CD14-positive monocyte (primary cell): ENCODE results near the gene SAMD11. TPM values are rescaled to one million over a fixed set of nuclear protein-coding genes. Genes with fewer than 3 reads are reported as not detected.

Source experiments
- DNase-seq, 3 donors: peaks; one replicate each; pipeline ENCODE4 v3.0.0-alpha.2; 2011 to 2022
- H2AFZ ChIP-seq: 2 replicates; pipeline ENCODE4 v1.6.0; 2012; ENCODE audit warnings: mild to moderate bottlenecking, low read depth, low read length, inconsistent platforms; ENCODE audit not compliant: insufficient read depth, poor library complexity, severe bottlenecking
- H3K27ac ChIP-seq, 2 donors: 1 replicate in 1 of 2; 2 replicates in 1 of 2; pipeline ENCODE4 v1.5.1; 2012 to 2013; ENCODE audit warnings: low read length in 2 of 2, control low read depth in 1 of 2, inconsistent platforms in 1 of 2, low read depth in 1 of 2, mild to moderate bottlenecking in 1 of 2
- H3K27me3 ChIP-seq, 2 donors: one replicate each; pipeline versions ENCODE4 v1.6.0 to v1.6.1; 2011 to 2013; ENCODE audit warnings: low read length in 2 of 2; ENCODE audit not compliant: control insufficient read depth in 2 of 2, insufficient read depth in 2 of 2
- H3K36me3 ChIP-seq, 2 donors: replicated peaks in 1 of 2; 1 replicate in 1 of 2; 2 replicates in 1 of 2; pipeline versions ENCODE4 v1.5.1 to v1.6.1; 2012 to 2013; ENCODE audit warnings: low read length in 2 of 2, control low read depth in 1 of 2, inconsistent platforms in 1 of 2, mild to moderate bottlenecking in 1 of 2; ENCODE audit not compliant: insufficient read depth in 2 of 2, control insufficient read depth in 1 of 2
- H3K4me1 ChIP-seq, 2 donors: 1 replicate in 1 of 2; 2 replicates in 1 of 2; pipeline versions ENCODE4 v1.5.1 to v1.6.1; 2012 to 2013; ENCODE audit warnings: low read length in 2 of 2, control low read depth in 1 of 2, inconsistent platforms in 1 of 2, mild to moderate bottlenecking in 1 of 2, moderate library complexity in 1 of 2; ENCODE audit not compliant: insufficient read depth in 2 of 2, control insufficient read depth in 1 of 2
- H3K4me2 ChIP-seq: replicated peaks from 2 replicates; pipeline ENCODE3; 2012; ENCODE audit warnings: low read length, moderate library complexity, mild to moderate bottlenecking; ENCODE audit not compliant: poor library complexity, severe bottlenecking; ENCODE audit errors: extremely low read depth
- H3K4me3 ChIP-seq, 3 experiments: fragments of 200-600 bp in 1 of 3; sonication (generic) in 1 of 3; replicated peaks in 1 of 3; 1 replicate in 2 of 3; 2 replicates in 1 of 3; pipeline ENCODE4 v1.5.1; 2011 to 2013; ENCODE audit warnings: low read length in 3 of 3, mild to moderate bottlenecking in 3 of 3, control low read depth in 2 of 3, low read depth in 2 of 3, inconsistent platforms in 1 of 3, moderate library complexity in 1 of 3
- H3K79me2 ChIP-seq: 2 replicates; pipeline ENCODE4 v1.6.0; 2012; ENCODE audit warnings: mild to moderate bottlenecking, control low read depth, inconsistent platforms, low read length, moderate library complexity; ENCODE audit not compliant: insufficient read depth
- H3K9ac ChIP-seq: 2 replicates; pipeline ENCODE4 v1.6.0; 2017; ENCODE audit warnings: low read length, mild to moderate bottlenecking; ENCODE audit not compliant: insufficient read depth, poor library complexity, severe bottlenecking
- H3K9me3 ChIP-seq, 2 donors: replicated peaks in 1 of 2; 1 replicate in 1 of 2; 2 replicates in 1 of 2; pipeline versions ENCODE4 v1.5.1 to v1.6.1; 2012 to 2013; ENCODE audit warnings: low read length in 2 of 2, control low read depth in 1 of 2; ENCODE audit not compliant: control insufficient read depth in 1 of 2, insufficient read depth in 1 of 2
- H4K20me1 ChIP-seq: 2 replicates; pipeline ENCODE4 v1.6.0; 2012; ENCODE audit warnings: mild to moderate bottlenecking, low read length, control low read depth, moderate library complexity; ENCODE audit not compliant: insufficient read depth
- H3K27ac Mint-ChIP-seq, 7 donors: one replicate each; pipeline ENCODE4 v1.8.0; 2020; ENCODE audit warnings: mild to moderate bottlenecking in 7 of 7, mixed read lengths in 7 of 7, moderate library complexity in 6 of 7, inconsistent platforms in 2 of 7
- H3K27me3 Mint-ChIP-seq, 3 donors: one replicate each; pipeline ENCODE4 v1.8.0; 2021 to 2022; ENCODE audit warnings: low read depth in 3 of 3, mild to moderate bottlenecking in 3 of 3, mixed read lengths in 3 of 3, moderate library complexity in 3 of 3, inconsistent platforms in 1 of 3
- H3K36me3 Mint-ChIP-seq, 2 donors: one replicate each; pipeline ENCODE4 v1.8.0; 2020; ENCODE audit warnings: mixed read lengths in 2 of 2, inconsistent platforms in 1 of 2, mild to moderate bottlenecking in 1 of 2
- H3K4me1 Mint-ChIP-seq: one replicate; pipeline ENCODE4 v1.8.0; 2020; ENCODE audit warnings: mild to moderate bottlenecking, mixed read lengths
- H3K4me3 Mint-ChIP-seq, 2 donors: one replicate each; pipeline ENCODE4 v1.8.0; 2020; ENCODE audit warnings: mild to moderate bottlenecking in 2 of 2, mixed read lengths in 2 of 2, moderate library complexity in 1 of 2
- H3K9me3 Mint-ChIP-seq, 7 donors: one replicate each; pipeline ENCODE4 v1.8.0; 2020 to 2022; ENCODE audit warnings: mixed read lengths in 7 of 7, mild to moderate bottlenecking in 6 of 7, moderate library complexity in 6 of 7, inconsistent platforms in 2 of 7
- WGBS: methylation state at CpG from one replicate; pipeline ENCODE4 v1.1.5; 2013; ENCODE audit warnings: missing lambda C conversion rate; ENCODE audit not compliant: insufficient coverage; 5-methylcytosine and 5-hydroxymethylcytosine counted together
- intact Hi-C, 2 donors: fragments of 100-400 bp; cut with micrococcal nuclease; formaldehyde crosslinking; loops; one replicate each; pipeline versions ENCODE4 v1.15.0 to v1.15.1; 2023
- polyA plus RNA-seq, 3 donors: library from polyadenylated mRNA; depleted of rRNA in 1 of 3; unstranded in 2 of 3; stranded (reverse) in 1 of 3; fragments of 300-500 nt in 2 of 3; fragments of >200 nt in 1 of 3; fragmentation: Illumina TruSeq in 2 of 3; gene quantifications; 1 replicate in 2 of 3; 2 replicates in 1 of 3; pipeline ENCODE4 v1.2.3, GENCODE V29; 2012 to 2021
- TF ChIP-seq, protein P1 (sequence below): fragments of 200-600 bp; IDR thresholded peaks from one replicate; pipeline ENCODE4 v1.8.0; 2022; ENCODE audit warnings: antibody characterized with exemption, mild to moderate bottlenecking

SAMD11 gene
- polyA plus RNA-seq, 3 donors, result not detected

GRCh38 chr1:928825-929661 lies 5.3 kb downstream of the SAMD11 start:
- H3K9me3 Mint-ChIP-seq, result peaks cover 0 to 8% (median 0%) of the 10 kb centered on the region in 7 donors
- intact Hi-C loops, result no loop called here
- no peaks in the 10 kb centered on the region for H4K20me1 ChIP-seq
- 88% methylated on average over 24 of the region's 40 CpGs for WGBS
- no peak overlapping the region for H3K9ac ChIP-seq
- peak overlapping the region in 1 of 2 donors; percentile 15 for H3K4me3 Mint-ChIP-seq
- no peaks in the 10 kb centered on the region for H3K36me3 Mint-ChIP-seq
- H3K27me3 ChIP-seq, result peaks cover 11 to 44% of the 10 kb centered on the region in 2 donors
- no peak overlapping the region for H3K27ac ChIP-seq
- H3K4me1 ChIP-seq, result peaks cover 0 to 14% of the 10 kb centered on the region in 2 donors
- H3K27ac Mint-ChIP-seq, result no peak overlapping the region
- no peaks in the 10 kb centered on the region for H3K36me3 ChIP-seq
- peaks cover 5% of the 10 kb centered on the region for H3K4me1 Mint-ChIP-seq
- no peaks in the 10 kb centered on the region for H3K9me3 ChIP-seq
- no peak overlapping the region for H3K4me2 ChIP-seq
- DNase-seq, result no peak
- H3K27me3 Mint-ChIP-seq, result peaks cover 33 to 72% (median 44%) of the 10 kb centered on the region in 3 donors
- H3K79me2 ChIP-seq, result no peaks in the 10 kb centered on the region
- H2AFZ ChIP-seq, result no peak overlapping the region
- TF ChIP-seq, protein P1, sequence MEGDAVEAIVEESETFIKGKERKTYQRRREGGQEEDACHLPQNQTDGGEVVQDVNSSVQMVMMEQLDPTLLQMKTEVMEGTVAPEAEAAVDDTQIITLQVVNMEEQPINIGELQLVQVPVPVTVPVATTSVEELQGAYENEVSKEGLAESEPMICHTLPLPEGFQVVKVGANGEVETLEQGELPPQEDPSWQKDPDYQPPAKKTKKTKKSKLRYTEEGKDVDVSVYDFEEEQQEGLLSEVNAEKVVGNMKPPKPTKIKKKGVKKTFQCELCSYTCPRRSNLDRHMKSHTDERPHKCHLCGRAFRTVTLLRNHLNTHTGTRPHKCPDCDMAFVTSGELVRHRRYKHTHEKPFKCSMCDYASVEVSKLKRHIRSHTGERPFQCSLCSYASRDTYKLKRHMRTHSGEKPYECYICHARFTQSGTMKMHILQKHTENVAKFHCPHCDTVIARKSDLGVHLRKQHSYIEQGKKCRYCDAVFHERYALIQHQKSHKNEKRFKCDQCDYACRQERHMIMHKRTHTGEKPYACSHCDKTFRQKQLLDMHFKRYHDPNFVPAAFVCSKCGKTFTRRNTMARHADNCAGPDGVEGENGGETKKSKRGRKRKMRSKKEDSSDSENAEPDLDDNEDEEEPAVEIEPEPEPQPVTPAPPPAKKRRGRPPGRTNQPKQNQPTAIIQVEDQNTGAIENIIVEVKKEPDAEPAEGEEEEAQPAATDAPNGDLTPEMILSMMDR, result no peak
- no peak overlapping the region for H3K4me3 ChIP-seq

DNA sequence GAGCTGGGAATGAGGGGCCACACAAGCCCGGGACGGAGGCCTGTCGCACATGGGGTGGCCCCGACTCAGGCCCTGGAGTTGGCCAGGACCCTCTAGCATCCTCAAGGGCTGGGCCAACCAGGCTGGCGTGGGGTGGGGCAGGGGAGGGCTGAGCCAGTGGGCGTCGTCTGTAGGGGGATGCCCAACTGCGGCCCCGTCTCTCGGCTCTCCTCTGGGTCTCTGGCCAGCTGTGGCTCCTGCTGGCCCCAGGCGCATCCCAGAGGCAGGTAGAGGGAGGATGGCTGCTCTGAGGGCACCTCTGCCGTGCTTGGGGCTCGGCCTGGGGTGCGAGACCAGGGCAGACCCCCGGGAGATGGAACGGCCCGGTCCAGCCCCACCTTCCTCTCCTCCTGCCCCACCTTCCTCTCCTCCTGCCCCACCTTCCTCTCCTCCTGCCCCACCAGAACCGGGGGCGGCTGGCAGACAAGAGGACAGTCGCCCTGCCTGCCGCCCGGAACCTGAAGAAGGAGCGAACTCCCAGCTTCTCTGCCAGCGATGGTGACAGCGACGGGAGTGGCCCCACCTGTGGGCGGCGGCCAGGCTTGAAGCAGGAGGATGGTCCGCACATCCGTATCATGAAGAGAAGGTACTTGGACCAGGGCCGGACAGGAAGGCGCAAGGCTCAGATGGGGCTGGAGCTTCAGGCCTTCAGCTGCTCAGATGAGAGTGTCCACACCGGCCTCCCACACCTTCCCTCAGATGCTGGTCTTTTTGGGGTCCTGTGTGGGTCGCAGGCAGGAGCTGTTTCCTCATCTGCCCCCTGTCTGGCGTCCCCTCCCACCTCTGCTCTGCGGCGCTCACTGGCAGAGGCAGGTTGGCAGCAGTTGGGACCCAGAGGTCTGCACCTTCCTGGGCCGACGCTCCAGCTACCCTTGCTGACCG lies 6.2 kb downstream of the SAMD11 start:
- Histone ChIP-seq H3K4me3 (no peak overlapping the region), H3K9me3 (no peaks in the 10 kb centered on the region), H3K27me3 (peaks cover 10 to 45% of the 10 kb centered on the region in 2 donors), H4K20me1 (no peaks in the 10 kb centered on the region), H2AFZ (no peak overlapping the region), H3K4me1 (peaks cover 0 to 7% of the 10 kb centered on the region in 2 donors), H3K79me2 (no peaks in the 10 kb centered on the region), H3K27ac (no peak overlapping the region), H3K4me2 (no peak overlapping the region), H3K9ac (no peak overlapping the region), H3K36me3 (no peaks in the 10 kb centered on the region)
- DNase-seq, result no peak
- Mint-ChIP-seq H3K36me3 (no peaks in the 10 kb centered on the region), H3K27ac (peak overlapping the region in 1 of 7 donors; percentile 42), H3K4me3 (no peak overlapping the region), H3K27me3 (peaks cover 34 to 71% (median 41%) of the 10 kb centered on the region in 3 donors), H3K4me1 (peaks cover 4% of the 10 kb centered on the region), H3K9me3 (peaks cover 0 to 7% (median under 1%) of the 10 kb centered on the region in 7 donors)
- TF ChIP-seq, protein P1, result no peak
- intact Hi-C loops, result no loop called here
- WGBS, result 94% methylated on average over 33 of the region's 40 CpGs
